ENCODE measurements around the gene SMIM21.

Gene SMIM21

GRCh38 chr18:75455249-75456198 lies 28.0 kb upstream of the SMIM21 start:
- Histone ChIP-seq H3K4me3 (ENCODE audit: low read depth in 1 of 2, low read length in 2 of 2) (peak overlapping the region; percentile 60 to 71), H3K9ac (ENCODE audit: low read length) (peak overlapping the region; percentile 16), H3K27ac (ENCODE audit: low read depth, low read length) (peak overlapping the region; percentile 67), H3K27me3 (ENCODE audit: control insufficient read depth in 1 of 2, insufficient read depth in 2 of 2, low read length in 2 of 2) (no peaks in the 10 kb centered on the region), H3K36me3 (ENCODE audit: insufficient read depth, low read length) (no peaks in the 10 kb centered on the region), H3K4me1 (ENCODE audit: insufficient read depth, low read length) (peaks cover 5% of the 10 kb centered on the region), H3K9me3 (ENCODE audit: low read length) (no peaks in the 10 kb centered on the region)

GRCh38 chr18:75454022-75454795 lies 26.7 kb upstream of the SMIM21 start:
- no peaks in the 10 kb centered on the region for H3K27me3 ChIP-seq (ENCODE audit: control insufficient read depth in 1 of 2, insufficient read depth in 2 of 2, low read length in 2 of 2)

GRCh38 chr18:75450906-75451305 lies 23.4 kb upstream of the SMIM21 start:
- no peak overlapping the region for H3K9ac ChIP-seq (ENCODE audit: low read length)
- H3K27ac ChIP-seq (ENCODE audit: low read depth, low read length), result no peak overlapping the region
- H3K27me3 ChIP-seq (ENCODE audit: control insufficient read depth in 1 of 2, insufficient read depth in 2 of 2, low read length in 2 of 2), result no peaks in the 10 kb centered on the region
- no peaks in the 10 kb centered on the region for H3K9me3 ChIP-seq (ENCODE audit: low read length)
- H3K4me1 ChIP-seq (ENCODE audit: insufficient read depth, low read length), result peaks cover 5% of the 10 kb centered on the region
- no peak overlapping the region for H3K4me3 ChIP-seq (ENCODE audit: low read depth in 1 of 2, low read length in 2 of 2)
- H3K36me3 ChIP-seq (ENCODE audit: insufficient read depth, low read length), result no peaks in the 10 kb centered on the region

More at GRCh38 chr18:75454022-75454795, 26.7 kb upstream of the SMIM21 start:
- H3K4me1 ChIP-seq (ENCODE audit: insufficient read depth, low read length), result peaks cover 5% of the 10 kb centered on the region
- H3K4me3 ChIP-seq (ENCODE audit: low read depth in 1 of 2, low read length in 2 of 2), result no peak overlapping the region
- H3K36me3 ChIP-seq (ENCODE audit: insufficient read depth, low read length), result no peaks in the 10 kb centered on the region
- H3K27ac ChIP-seq (ENCODE audit: low read depth, low read length), result no peak overlapping the region
- H3K9ac ChIP-seq (ENCODE audit: low read length), result no peak overlapping the region
- H3K9me3 ChIP-seq (ENCODE audit: low read length), result no peaks in the 10 kb centered on the region

GRCh38 chr18:75441896-75442295 lies 14.4 kb upstream of the SMIM21 start:
- no peaks in the 10 kb centered on the region for H3K4me1 ChIP-seq (ENCODE audit: insufficient read depth, low read length)
- no peak overlapping the region for H3K27ac ChIP-seq (ENCODE audit: low read depth, low read length)
- no peak overlapping the region for H3K9ac ChIP-seq (ENCODE audit: low read length)
- H3K9me3 ChIP-seq (ENCODE audit: low read length), result no peaks in the 10 kb centered on the region
- H3K4me3 ChIP-seq (ENCODE audit: low read depth in 1 of 2, low read length in 2 of 2), result no peak overlapping the region
- H3K27me3 ChIP-seq (ENCODE audit: control insufficient read depth in 1 of 2, insufficient read depth in 2 of 2, low read length in 2 of 2), result no peaks in the 10 kb centered on the region
- no peaks in the 10 kb centered on the region for H3K36me3 ChIP-seq (ENCODE audit: insufficient read depth, low read length)

GRCh38 chr18:75439348-75439747 lies 11.8 kb upstream of the SMIM21 start:
- Histone ChIP-seq H3K36me3 (ENCODE audit: insufficient read depth, low read length) (no peaks in the 10 kb centered on the region), H3K4me3 (ENCODE audit: low read depth in 1 of 2, low read length in 2 of 2) (no peak overlapping the region), H3K27me3 (ENCODE audit: control insufficient read depth in 1 of 2, insufficient read depth in 2 of 2, low read length in 2 of 2) (no peaks in the 10 kb centered on the region), H3K27ac (ENCODE audit: low read depth, low read length) (no peak overlapping the region), H3K4me1 (ENCODE audit: insufficient read depth, low read length) (no peaks in the 10 kb centered on the region), H3K9ac (ENCODE audit: low read length) (no peak overlapping the region), H3K9me3 (ENCODE audit: low read length) (no peaks in the 10 kb centered on the region)

GRCh38 chr18:75438891-75439290 lies 11.4 kb upstream of the SMIM21 start:
- Histone ChIP-seq H3K27me3 (ENCODE audit: control insufficient read depth in 1 of 2, insufficient read depth in 2 of 2, low read length in 2 of 2) (no peaks in the 10 kb centered on the region), H3K9me3 (ENCODE audit: low read length) (no peaks in the 10 kb centered on the region), H3K9ac (ENCODE audit: low read length) (no peak overlapping the region), H3K4me1 (ENCODE audit: insufficient read depth, low read length) (no peaks in the 10 kb centered on the region), H3K36me3 (ENCODE audit: insufficient read depth, low read length) (no peaks in the 10 kb centered on the region), H3K4me3 (ENCODE audit: low read depth in 1 of 2, low read length in 2 of 2) (no peak overlapping the region), H3K27ac (ENCODE audit: low read depth, low read length) (no peak overlapping the region)

- H3K9ac ChIP-seq (ENCODE audit: low read length), result no peak overlapping the region
- no peaks in the 10 kb centered on the region for H3K9me3 ChIP-seq (ENCODE audit: low read length)
- no peaks in the 10 kb centered on the region for H3K4me1 ChIP-seq (ENCODE audit: insufficient read depth, low read length)
- H3K27ac ChIP-seq (ENCODE audit: low read depth, low read length), result no peak overlapping the region
- H3K36me3 ChIP-seq (ENCODE audit: insufficient read depth, low read length), result no peaks in the 10 kb centered on the region
- H3K4me3 ChIP-seq (ENCODE audit: low read depth in 1 of 2, low read length in 2 of 2), result no peak overlapping the region
- H3K27me3 ChIP-seq (ENCODE audit: control insufficient read depth in 1 of 2, insufficient read depth in 2 of 2, low read length in 2 of 2), result no peaks in the 10 kb centered on the region
These were observed 10.5 kb upstream of the SMIM21 start for GRCh38 chr18:75437979-75438378.

- no peaks in the 10 kb centered on the region for H3K4me1 ChIP-seq (ENCODE audit: insufficient read depth, low read length)
- no peak overlapping the region for H3K27ac ChIP-seq (ENCODE audit: low read depth, low read length)
- H3K9me3 ChIP-seq (ENCODE audit: low read length), result no peaks in the 10 kb centered on the region
- H3K4me3 ChIP-seq (ENCODE audit: low read depth in 1 of 2, low read length in 2 of 2), result no peak overlapping the region
- no peaks in the 10 kb centered on the region for H3K27me3 ChIP-seq (ENCODE audit: control insufficient read depth in 1 of 2, insufficient read depth in 2 of 2, low read length in 2 of 2)
- no peaks in the 10 kb centered on the region for H3K36me3 ChIP-seq (ENCODE audit: insufficient read depth, low read length)
- no peak overlapping the region for H3K9ac ChIP-seq (ENCODE audit: low read length)
These were observed 5.6 kb upstream of the SMIM21 start for GRCh38 chr18:75433098-75433497.

GRCh38 chr18:75429975-75430374 lies 2.5 kb upstream of the SMIM21 start:
- no peaks in the 10 kb centered on the region for H3K27me3 ChIP-seq (ENCODE audit: control insufficient read depth in 1 of 2, insufficient read depth in 2 of 2, low read length in 2 of 2)

GRCh38 chr18:75428490-75428889 lies 987 bp upstream of the SMIM21 start:
- Histone ChIP-seq H3K36me3 (ENCODE audit: insufficient read depth, low read length) (no peaks in the 10 kb centered on the region), H3K27me3 (ENCODE audit: control insufficient read depth in 1 of 2, insufficient read depth in 2 of 2, low read length in 2 of 2) (no peaks in the 10 kb centered on the region), H3K4me3 (ENCODE audit: low read depth in 1 of 2, low read length in 2 of 2) (no peak overlapping the region), H3K4me1 (ENCODE audit: insufficient read depth, low read length) (no peaks in the 10 kb centered on the region), H3K9me3 (ENCODE audit: low read length) (no peaks in the 10 kb centered on the region), H3K27ac (ENCODE audit: low read depth, low read length) (no peak overlapping the region), H3K9ac (ENCODE audit: low read length) (no peak overlapping the region)

More at GRCh38 chr18:75429975-75430374, 2.5 kb upstream of the SMIM21 start:
- Histone ChIP-seq H3K4me1 (ENCODE audit: insufficient read depth, low read length) (no peaks in the 10 kb centered on the region), H3K9me3 (ENCODE audit: low read length) (no peaks in the 10 kb centered on the region), H3K9ac (ENCODE audit: low read length) (no peak overlapping the region), H3K4me3 (ENCODE audit: low read depth in 1 of 2, low read length in 2 of 2) (no peak overlapping the region), H3K36me3 (ENCODE audit: insufficient read depth, low read length) (no peaks in the 10 kb centered on the region), H3K27ac (ENCODE audit: low read depth, low read length) (no peak overlapping the region)

GRCh38 chr18:75422341-75422910 lies 5.1 kb downstream of the SMIM21 start:
- no peaks in the 10 kb centered on the region for H3K9me3 ChIP-seq (ENCODE audit: low read length)
- no peak overlapping the region for H3K4me3 ChIP-seq (ENCODE audit: low read depth in 1 of 2, low read length in 2 of 2)
- no peak overlapping the region for H3K27ac ChIP-seq (ENCODE audit: low read depth, low read length)
- H3K4me1 ChIP-seq (ENCODE audit: insufficient read depth, low read length), result no peaks in the 10 kb centered on the region
- no peaks in the 10 kb centered on the region for H3K27me3 ChIP-seq (ENCODE audit: control insufficient read depth in 1 of 2, insufficient read depth in 2 of 2, low read length in 2 of 2)
- no peaks in the 10 kb centered on the region for H3K36me3 ChIP-seq (ENCODE audit: insufficient read depth, low read length)
- no peak overlapping the region for H3K9ac ChIP-seq (ENCODE audit: low read length)

Measured in muscle layer of colon (tissue), 2 donors.